Measurements from ENCODE around the gene RHOA.

RHOA gene

GRCh38 chr3:49371946-49372345 is 39.8 kb downstream of the RHOA start:
- H3K4me1 ChIP-seq (ENCODE audit: insufficient read depth, low read length, severe bottlenecking): no peaks in the 10 kb centered on the region
- peaks cover 90% of the 10 kb centered on the region for H3K36me3 ChIP-seq (ENCODE audit: insufficient read depth, low read length)
- no peaks in the 10 kb centered on the region for H3K9me2 ChIP-seq (ENCODE audit: low read depth, low read length)
- no peak overlapping the region for H2AFZ ChIP-seq (ENCODE audit: low read length)
- H3F3A ChIP-seq (ENCODE audit: insufficient read depth, low read length): no peaks in the 10 kb centered on the region
- no peak overlapping the region for H3K27ac ChIP-seq (ENCODE audit: low read depth, low read length, poor library complexity, severe bottlenecking)
- H3K4me2 ChIP-seq (ENCODE audit: low read length): no peak overlapping the region
- no peak overlapping the region for H3K4me3 ChIP-seq (ENCODE audit: low read depth, low read length, poor library complexity, severe bottlenecking)
- peaks cover 40% of the 10 kb centered on the region for H3K79me2 ChIP-seq (ENCODE audit: insufficient read depth, low read length)
- TF ChIP-seq EZH2 (IDR thresholded peaks at IDR 0.05; ENCODE audit: borderline replicate concordance, low read length): no peak
- TF ChIP-seq, protein P1, sequence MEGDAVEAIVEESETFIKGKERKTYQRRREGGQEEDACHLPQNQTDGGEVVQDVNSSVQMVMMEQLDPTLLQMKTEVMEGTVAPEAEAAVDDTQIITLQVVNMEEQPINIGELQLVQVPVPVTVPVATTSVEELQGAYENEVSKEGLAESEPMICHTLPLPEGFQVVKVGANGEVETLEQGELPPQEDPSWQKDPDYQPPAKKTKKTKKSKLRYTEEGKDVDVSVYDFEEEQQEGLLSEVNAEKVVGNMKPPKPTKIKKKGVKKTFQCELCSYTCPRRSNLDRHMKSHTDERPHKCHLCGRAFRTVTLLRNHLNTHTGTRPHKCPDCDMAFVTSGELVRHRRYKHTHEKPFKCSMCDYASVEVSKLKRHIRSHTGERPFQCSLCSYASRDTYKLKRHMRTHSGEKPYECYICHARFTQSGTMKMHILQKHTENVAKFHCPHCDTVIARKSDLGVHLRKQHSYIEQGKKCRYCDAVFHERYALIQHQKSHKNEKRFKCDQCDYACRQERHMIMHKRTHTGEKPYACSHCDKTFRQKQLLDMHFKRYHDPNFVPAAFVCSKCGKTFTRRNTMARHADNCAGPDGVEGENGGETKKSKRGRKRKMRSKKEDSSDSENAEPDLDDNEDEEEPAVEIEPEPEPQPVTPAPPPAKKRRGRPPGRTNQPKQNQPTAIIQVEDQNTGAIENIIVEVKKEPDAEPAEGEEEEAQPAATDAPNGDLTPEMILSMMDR (IDR thresholded peaks at IDR 0.05; ENCODE audit: low read length): no peak
- H3K27me3 ChIP-seq (ENCODE audit: insufficient read depth, low read length): no peaks in the 10 kb centered on the region
- no peak overlapping the region for H3K9ac ChIP-seq (ENCODE audit: low read length)
- H3K9me3 ChIP-seq (ENCODE audit: low read length): no peaks in the 10 kb centered on the region
- no peaks in the 10 kb centered on the region for H4K20me1 ChIP-seq (ENCODE audit: insufficient read depth, low read length)

DNA sequence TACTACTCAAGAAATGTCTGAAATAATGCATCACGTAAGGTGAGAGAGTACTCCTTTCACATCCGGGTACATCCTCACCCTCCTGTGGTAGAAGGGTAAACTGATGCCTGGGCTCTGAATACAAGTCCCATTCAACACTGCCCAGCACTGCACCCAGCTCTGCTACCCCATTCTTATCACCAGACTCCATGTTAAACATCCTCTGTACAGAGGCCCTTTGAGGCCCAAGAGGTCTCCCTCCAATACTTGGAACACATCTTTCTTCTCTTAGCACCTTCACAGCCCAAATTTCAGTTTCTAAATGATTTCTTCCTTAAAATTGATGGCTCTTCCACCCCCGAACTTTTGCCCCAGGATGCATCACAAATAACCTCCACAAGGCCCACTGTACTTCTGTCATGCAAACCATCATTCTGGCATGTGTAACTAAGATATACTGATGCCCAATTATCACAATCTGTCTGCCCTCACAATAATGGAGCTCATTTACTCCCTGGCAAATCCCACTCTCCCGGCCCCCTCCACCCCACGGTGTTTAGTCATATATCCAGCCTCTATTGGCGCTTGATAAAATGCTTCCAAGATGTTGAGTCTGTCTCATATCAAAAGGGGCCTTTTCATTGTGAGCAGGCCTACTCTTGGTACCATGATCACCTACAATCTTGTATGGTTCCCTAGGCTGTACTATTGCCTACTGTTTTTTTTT is 41.0 kb downstream of the RHOA start:
- no peaks in the 10 kb centered on the region for H3K27me3 ChIP-seq (ENCODE audit: insufficient read depth, low read length)
- no peaks in the 10 kb centered on the region for H4K20me1 ChIP-seq (ENCODE audit: insufficient read depth, low read length)
- H3K4me1 ChIP-seq (ENCODE audit: insufficient read depth, low read length, severe bottlenecking): no peaks in the 10 kb centered on the region
- no peak overlapping the region for H3K27ac ChIP-seq (ENCODE audit: low read depth, low read length, poor library complexity, severe bottlenecking)
- H3K79me2 ChIP-seq (ENCODE audit: insufficient read depth, low read length): peaks cover 29% of the 10 kb centered on the region
- no peak overlapping the region for H3K4me3 ChIP-seq (ENCODE audit: low read depth, low read length, poor library complexity, severe bottlenecking)
- peaks cover 95% of the 10 kb centered on the region for H3K36me3 ChIP-seq (ENCODE audit: insufficient read depth, low read length)
- H3K9me3 ChIP-seq (ENCODE audit: low read length): no peaks in the 10 kb centered on the region
- no peak overlapping the region for H2AFZ ChIP-seq (ENCODE audit: low read length)
- no peak for TF ChIP-seq EZH2 (IDR thresholded peaks at IDR 0.05; ENCODE audit: borderline replicate concordance, low read length)
- TF ChIP-seq, protein P1 (IDR thresholded peaks at IDR 0.05; ENCODE audit: low read length): no peak
- H3F3A ChIP-seq (ENCODE audit: insufficient read depth, low read length): no peaks in the 10 kb centered on the region
- no peak overlapping the region for H3K9ac ChIP-seq (ENCODE audit: low read length)
- H3K9me2 ChIP-seq (ENCODE audit: low read depth, low read length): no peaks in the 10 kb centered on the region
- H3K4me2 ChIP-seq (ENCODE audit: low read length): no peak overlapping the region

GRCh38 chr3:49362561-49362960 is 49.2 kb downstream of the RHOA start:
- Histone ChIP-seq H3K9ac (ENCODE audit: low read length) (no peak overlapping the region), H3K9me2 (ENCODE audit: low read depth, low read length) (no peaks in the 10 kb centered on the region), H3K27ac (ENCODE audit: low read depth, low read length, poor library complexity, severe bottlenecking) (no peak overlapping the region), H3K36me3 (ENCODE audit: insufficient read depth, low read length) (peaks cover 87% of the 10 kb centered on the region), H3K79me2 (ENCODE audit: insufficient read depth, low read length) (no peaks in the 10 kb centered on the region), H4K20me1 (ENCODE audit: insufficient read depth, low read length) (no peaks in the 10 kb centered on the region), H3F3A (ENCODE audit: insufficient read depth, low read length) (peaks cover 12% of the 10 kb centered on the region), H3K4me3 (ENCODE audit: low read depth, low read length, poor library complexity, severe bottlenecking) (no peak overlapping the region), H2AFZ (ENCODE audit: low read length) (no peak overlapping the region), H3K4me1 (ENCODE audit: insufficient read depth, low read length, severe bottlenecking) (peaks cover 13% of the 10 kb centered on the region), H3K4me2 (ENCODE audit: low read length) (no peak overlapping the region), H3K27me3 (ENCODE audit: insufficient read depth, low read length) (no peaks in the 10 kb centered on the region), H3K9me3 (ENCODE audit: low read length) (no peaks in the 10 kb centered on the region)
- TF ChIP-seq EZH2 (IDR thresholded peaks at IDR 0.05; ENCODE audit: borderline replicate concordance, low read length): no peak
- TF ChIP-seq, protein P1 (IDR thresholded peaks at IDR 0.05; ENCODE audit: low read length): no peak
